Fibroblast of lung (primary cell): ENCODE results near the gene MLLT6. TPM values are rescaled to one million over a fixed set of nuclear protein-coding genes. Genes with fewer than 3 reads are reported as not detected.

ENCODE experiments used
- DNase-seq, 2 donors: peaks; one replicate each; pipeline versions ENCODE4 v3.0.0 to v3.0.0-alpha.2; 2010; ENCODE audit warnings: low read depth in 2 of 2
- H2AFZ ChIP-seq: 2 replicates; pipeline ENCODE4 v1.5.1; 2012; ENCODE audit warnings: low read length, control low read depth, inconsistent platforms
- H3K27ac ChIP-seq: 2 replicates; pipeline ENCODE4 v1.5.1; 2011; ENCODE audit warnings: low read length, control low read depth; ENCODE audit not compliant: insufficient read depth
- H3K27me3 ChIP-seq: 2 replicates; pipeline ENCODE4 v1.5.1; 2011; ENCODE audit warnings: mild to moderate bottlenecking, low read length; ENCODE audit not compliant: control insufficient read depth, insufficient read depth
- H3K36me3 ChIP-seq: 2 replicates; pipeline ENCODE4 v1.5.1; 2011; ENCODE audit warnings: low read length; ENCODE audit not compliant: control insufficient read depth, insufficient read depth
- H3K4me1 ChIP-seq: 2 replicates; pipeline ENCODE4 v1.5.1; 2011; ENCODE audit warnings: low read length; ENCODE audit not compliant: control insufficient read depth, insufficient read depth; ENCODE audit errors: extremely low read depth
- H3K4me2 ChIP-seq: 2 replicates; pipeline ENCODE4 v1.5.1; 2011; ENCODE audit warnings: low read length, control low read depth; ENCODE audit not compliant: insufficient read depth; ENCODE audit errors: extremely low read depth
- H3K4me3 ChIP-seq, 4 experiments: fragments of 200-600 bp in 1 of 4; sonication (generic) in 1 of 4; replicated peaks in 1 of 4; 2 replicates each; pipeline ENCODE4 v1.5.1; 2011 to 2016; ENCODE audit warnings: low read length in 4 of 4, low read depth in 3 of 4, mild to moderate bottlenecking in 3 of 4, control low read depth in 2 of 4, inconsistent platforms in 1 of 4, mixed read lengths in 1 of 4; ENCODE audit not compliant: insufficient read depth in 1 of 4; ENCODE audit errors: control extremely low read depth in 1 of 4
- H3K79me2 ChIP-seq: 2 replicates; pipeline ENCODE4 v1.5.1; 2012; ENCODE audit warnings: mild to moderate bottlenecking, low read length, inconsistent platforms; ENCODE audit not compliant: control insufficient read depth, insufficient read depth
- H3K9ac ChIP-seq: 2 replicates; pipeline ENCODE4 v1.5.1; 2011; ENCODE audit warnings: mild to moderate bottlenecking, low read length, control low read depth; ENCODE audit not compliant: insufficient read depth
- H3K9me3 ChIP-seq: 2 replicates; pipeline ENCODE4 v1.5.1; 2012; ENCODE audit warnings: low read depth, low read length; ENCODE audit not compliant: control insufficient read depth, insufficient read depth
- H4K20me1 ChIP-seq: 2 replicates; pipeline ENCODE4 v1.5.1; 2011; ENCODE audit warnings: low read length; ENCODE audit not compliant: control insufficient read depth, insufficient read depth; ENCODE audit errors: extremely low read depth
- EZH2 ChIP-seq: IDR thresholded peaks from 2 replicates; pipeline ENCODE4 v1.5.1; 2012; ENCODE audit warnings: low read length, control low read depth, mild to moderate bottlenecking; ENCODE audit errors: missing control alignments
- polyA plus RNA-seq, 2 donors: library from polyadenylated mRNA; depleted of rRNA in 1 of 2; stranded (reverse) in 1 of 2; unstranded in 1 of 2; fragments of >200 nt; gene quantifications; 2 replicates each; pipeline ENCODE4 v1.2.1, GENCODE V29; 2011 to 2012; ENCODE audit warnings: missing spikeins in 1 of 2
- total RNA-seq: library from RNA; depleted of rRNA; stranded (reverse); fragments of >200 nt; gene quantifications from 2 replicates; pipeline ENCODE4 v1.2.1, GENCODE V29; 2014
- TF ChIP-seq, protein P1 (sequence below), 2 donors: IDR thresholded peaks in 1 of 2; conservative IDR thresholded peaks in 1 of 2; 1 replicate in 1 of 2; 2 replicates in 1 of 2; pipeline ENCODE4 v1.5.1; 2011 to 2012; ENCODE audit warnings: low read length in 2 of 2, control low read depth in 1 of 2, inconsistent platforms in 1 of 2, low read depth in 1 of 2, mild to moderate bottlenecking in 1 of 2

MLLT6 gene
- total and polyA plus RNA-seq, 2 donors (not counting 1 experiment from before 2014, with no cell fraction given) = 15.4 to 17.7 TPM

DNA sequence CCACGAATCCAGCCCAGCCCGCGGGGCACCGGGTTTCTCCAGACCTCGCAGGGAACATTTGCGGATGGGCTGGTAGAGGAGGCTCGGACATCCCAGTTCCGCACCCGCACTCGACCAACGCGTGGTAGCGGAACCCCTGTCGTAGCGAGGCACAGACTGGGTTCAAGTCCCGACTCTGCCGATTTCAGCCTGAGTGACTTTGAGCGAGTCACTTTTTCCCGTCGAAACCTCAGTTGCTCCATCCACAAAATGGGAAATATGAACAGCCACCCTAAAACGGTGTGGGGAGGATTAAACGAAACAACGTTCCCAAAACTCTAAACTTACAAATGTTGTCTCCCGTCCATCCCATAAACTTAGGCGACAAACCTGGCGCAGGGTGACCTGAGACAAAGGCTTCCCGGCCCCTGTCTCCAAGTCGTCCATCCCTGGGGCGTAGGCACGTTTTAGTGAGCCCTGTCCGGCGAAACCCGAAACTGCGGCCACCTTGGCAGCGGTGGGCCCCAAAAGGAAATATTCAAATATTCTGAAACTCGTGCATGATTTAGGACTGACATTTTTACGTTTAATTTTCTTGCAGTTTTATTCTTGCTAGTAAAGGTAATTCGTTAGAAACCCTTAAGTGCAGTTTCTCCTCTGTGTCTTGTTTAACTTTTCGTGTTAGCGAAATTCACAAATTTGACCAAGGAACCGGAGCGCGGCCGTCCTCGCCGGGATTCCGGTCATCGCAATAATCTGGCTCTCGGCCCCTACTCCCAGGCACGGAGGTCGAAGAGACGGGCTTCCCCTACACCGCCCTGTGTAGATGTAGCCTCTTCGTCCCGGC is 1.9 kb upstream of the MLLT6 start:
- peaks cover 9% of the 10 kb centered on the region for H3K4me1 ChIP-seq
- H3K9ac ChIP-seq = peak overlapping the region; percentile 34
- DNase-seq = peak in 1 of 2 donors; percentile 6
- no peaks in the 10 kb centered on the region for H3K9me3 ChIP-seq
- no peaks in the 10 kb centered on the region for H3K27me3 ChIP-seq
- peak overlapping the region; percentile 91 for H3K4me2 ChIP-seq
- H3K36me3 ChIP-seq = peaks cover 2% of the 10 kb centered on the region
- H3K4me3 ChIP-seq = peak overlapping the region; percentile 68 to 81 (median 70)
- peak overlapping the region; percentile 9 for H2AFZ ChIP-seq
- H4K20me1 ChIP-seq = no peaks in the 10 kb centered on the region
- peaks cover 2% of the 10 kb centered on the region for H3K79me2 ChIP-seq
- H3K27ac ChIP-seq = peak overlapping the region; percentile 70
- TF ChIP-seq, protein P1, sequence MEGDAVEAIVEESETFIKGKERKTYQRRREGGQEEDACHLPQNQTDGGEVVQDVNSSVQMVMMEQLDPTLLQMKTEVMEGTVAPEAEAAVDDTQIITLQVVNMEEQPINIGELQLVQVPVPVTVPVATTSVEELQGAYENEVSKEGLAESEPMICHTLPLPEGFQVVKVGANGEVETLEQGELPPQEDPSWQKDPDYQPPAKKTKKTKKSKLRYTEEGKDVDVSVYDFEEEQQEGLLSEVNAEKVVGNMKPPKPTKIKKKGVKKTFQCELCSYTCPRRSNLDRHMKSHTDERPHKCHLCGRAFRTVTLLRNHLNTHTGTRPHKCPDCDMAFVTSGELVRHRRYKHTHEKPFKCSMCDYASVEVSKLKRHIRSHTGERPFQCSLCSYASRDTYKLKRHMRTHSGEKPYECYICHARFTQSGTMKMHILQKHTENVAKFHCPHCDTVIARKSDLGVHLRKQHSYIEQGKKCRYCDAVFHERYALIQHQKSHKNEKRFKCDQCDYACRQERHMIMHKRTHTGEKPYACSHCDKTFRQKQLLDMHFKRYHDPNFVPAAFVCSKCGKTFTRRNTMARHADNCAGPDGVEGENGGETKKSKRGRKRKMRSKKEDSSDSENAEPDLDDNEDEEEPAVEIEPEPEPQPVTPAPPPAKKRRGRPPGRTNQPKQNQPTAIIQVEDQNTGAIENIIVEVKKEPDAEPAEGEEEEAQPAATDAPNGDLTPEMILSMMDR (conservative IDR thresholded peaks at IDR 0.05 in 1 of 2, IDR thresholded peaks at IDR 0.05 in 1 of 2; ENCODE audit: low read depth in 1 of 2, low read length in 2 of 2) = no peak
- no peak for TF ChIP-seq EZH2

DNA sequence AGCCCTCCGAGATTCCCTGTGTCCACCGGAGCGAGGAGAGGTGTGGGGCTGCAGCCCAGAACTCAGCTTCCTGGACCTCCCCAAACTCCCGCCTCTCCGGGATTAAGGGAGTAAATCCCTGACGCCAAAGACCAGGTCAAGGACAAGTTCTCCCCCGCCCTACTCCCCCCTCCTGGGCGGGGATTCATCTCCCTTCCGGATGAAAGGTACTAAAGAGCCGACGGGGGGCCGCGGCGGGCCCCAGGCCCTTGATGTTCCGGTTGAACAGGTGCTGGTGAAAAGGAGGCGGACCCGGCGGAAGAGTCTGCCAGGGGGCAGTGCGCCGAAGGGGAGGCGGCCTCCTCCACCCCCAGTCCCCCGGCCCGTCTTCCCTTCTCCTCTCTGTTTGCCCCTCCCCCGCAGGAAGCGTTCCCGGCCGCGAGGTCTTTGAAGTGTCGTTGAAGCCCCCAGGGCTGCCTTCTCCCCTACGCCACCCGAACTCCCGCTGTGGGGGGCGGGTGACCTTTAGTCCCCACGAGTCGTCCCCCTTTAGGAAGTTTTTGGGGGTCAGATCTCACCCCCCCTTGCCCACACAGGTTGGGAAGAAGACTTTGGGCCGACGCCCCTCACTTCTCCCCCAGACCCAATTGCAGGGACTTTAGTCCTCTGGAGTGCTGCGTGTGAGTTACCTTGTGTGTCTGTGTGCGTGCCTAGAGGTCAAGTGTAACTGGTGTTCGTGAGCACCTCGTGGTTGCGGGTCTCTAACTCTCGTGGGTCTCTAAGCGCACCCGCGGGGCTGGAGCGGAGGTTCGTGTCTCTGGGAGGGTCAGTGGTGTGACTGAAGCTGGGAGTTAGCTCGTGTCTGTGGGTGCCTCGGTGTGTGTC is 1.1 kb upstream of the MLLT6 start:
- H2AFZ ChIP-seq = peak overlapping the region; percentile 77
- H3K36me3 ChIP-seq = peaks cover 2% of the 10 kb centered on the region
- peaks cover 2% of the 10 kb centered on the region for H3K79me2 ChIP-seq
- peak overlapping the region; percentile 70 for H3K27ac ChIP-seq
- peak overlapping the region; percentile 88 for H3K4me2 ChIP-seq
- H3K4me3 ChIP-seq = peak overlapping the region; percentile 68 to 81 (median 70)
- DNase-seq = no peak
- TF ChIP-seq, protein P1 (conservative IDR thresholded peaks at IDR 0.05 in 1 of 2, IDR thresholded peaks at IDR 0.05 in 1 of 2; ENCODE audit: low read depth in 1 of 2, low read length in 2 of 2) = no peak
- TF ChIP-seq EZH2 = no peak
- H3K4me1 ChIP-seq = peaks cover 9% of the 10 kb centered on the region
- H3K9me3 ChIP-seq = no peaks in the 10 kb centered on the region
- no peaks in the 10 kb centered on the region for H3K27me3 ChIP-seq
- no peaks in the 10 kb centered on the region for H4K20me1 ChIP-seq
- H3K9ac ChIP-seq = peak overlapping the region; percentile 66

DNA sequence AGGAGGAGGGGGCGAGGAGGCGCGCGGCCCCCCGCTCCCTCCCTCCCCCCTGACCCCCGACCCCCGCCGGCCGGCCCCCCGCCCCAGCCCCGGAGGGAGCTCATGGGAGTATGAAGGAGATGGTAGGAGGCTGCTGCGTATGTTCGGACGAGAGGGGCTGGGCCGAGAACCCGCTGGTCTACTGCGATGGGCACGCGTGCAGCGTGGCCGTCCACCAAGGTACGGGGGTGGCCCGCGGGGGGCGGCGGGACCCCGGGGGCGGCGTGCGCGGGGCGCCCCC is 390 bp downstream of the MLLT6 start:
- H3K27me3 ChIP-seq = no peaks in the 10 kb centered on the region
- peaks cover 9% of the 10 kb centered on the region for H3K4me1 ChIP-seq
- H3K9ac ChIP-seq = no peak overlapping the region
- H3K9me3 ChIP-seq = no peaks in the 10 kb centered on the region
- no peaks in the 10 kb centered on the region for H4K20me1 ChIP-seq
- H3K27ac ChIP-seq = no peak overlapping the region
- TF ChIP-seq, protein P1 (conservative IDR thresholded peaks at IDR 0.05 in 1 of 2, IDR thresholded peaks at IDR 0.05 in 1 of 2; ENCODE audit: low read depth in 1 of 2, low read length in 2 of 2) = no peak
- TF ChIP-seq EZH2 = no peak
- peak overlapping the region in 3 of 4 experiments; percentile 34 to 81 (median 73) for H3K4me3 ChIP-seq
- no peak for DNase-seq
- peaks cover 2% of the 10 kb centered on the region for H3K79me2 ChIP-seq
- H2AFZ ChIP-seq = no peak overlapping the region
- H3K4me2 ChIP-seq = no peak overlapping the region
- peaks cover 2% of the 10 kb centered on the region for H3K36me3 ChIP-seq
